Fibroblast of pulmonary artery (primary cell): ENCODE results near the gene SKI.

Experiments used
- DNase-seq: peaks from one replicate; pipeline ENCODE4 v3.0.0-alpha.2; 2010; ENCODE audit warnings: low read depth
- H3K4me3 ChIP-seq: replicated peaks from 2 replicates; pipeline ENCODE4 v1.5.1; 2011; ENCODE audit warnings: low read depth, mild to moderate bottlenecking, control low read depth, low read length, moderate library complexity
- TF ChIP-seq, protein P1 (sequence below): IDR thresholded peaks from 2 replicates; pipeline ENCODE4 v1.5.1; 2011; ENCODE audit warnings: mild to moderate bottlenecking, control low read depth, low read length, inconsistent platforms; ENCODE audit errors: missing control alignments

Gene SKI

GRCh38 chr1:2273401-2274090, 45.4 kb downstream of the SKI start:
- no peak overlapping the region for H3K4me3 ChIP-seq
- TF ChIP-seq, protein P1, sequence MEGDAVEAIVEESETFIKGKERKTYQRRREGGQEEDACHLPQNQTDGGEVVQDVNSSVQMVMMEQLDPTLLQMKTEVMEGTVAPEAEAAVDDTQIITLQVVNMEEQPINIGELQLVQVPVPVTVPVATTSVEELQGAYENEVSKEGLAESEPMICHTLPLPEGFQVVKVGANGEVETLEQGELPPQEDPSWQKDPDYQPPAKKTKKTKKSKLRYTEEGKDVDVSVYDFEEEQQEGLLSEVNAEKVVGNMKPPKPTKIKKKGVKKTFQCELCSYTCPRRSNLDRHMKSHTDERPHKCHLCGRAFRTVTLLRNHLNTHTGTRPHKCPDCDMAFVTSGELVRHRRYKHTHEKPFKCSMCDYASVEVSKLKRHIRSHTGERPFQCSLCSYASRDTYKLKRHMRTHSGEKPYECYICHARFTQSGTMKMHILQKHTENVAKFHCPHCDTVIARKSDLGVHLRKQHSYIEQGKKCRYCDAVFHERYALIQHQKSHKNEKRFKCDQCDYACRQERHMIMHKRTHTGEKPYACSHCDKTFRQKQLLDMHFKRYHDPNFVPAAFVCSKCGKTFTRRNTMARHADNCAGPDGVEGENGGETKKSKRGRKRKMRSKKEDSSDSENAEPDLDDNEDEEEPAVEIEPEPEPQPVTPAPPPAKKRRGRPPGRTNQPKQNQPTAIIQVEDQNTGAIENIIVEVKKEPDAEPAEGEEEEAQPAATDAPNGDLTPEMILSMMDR: no peak
- no peak for DNase-seq

DNA sequence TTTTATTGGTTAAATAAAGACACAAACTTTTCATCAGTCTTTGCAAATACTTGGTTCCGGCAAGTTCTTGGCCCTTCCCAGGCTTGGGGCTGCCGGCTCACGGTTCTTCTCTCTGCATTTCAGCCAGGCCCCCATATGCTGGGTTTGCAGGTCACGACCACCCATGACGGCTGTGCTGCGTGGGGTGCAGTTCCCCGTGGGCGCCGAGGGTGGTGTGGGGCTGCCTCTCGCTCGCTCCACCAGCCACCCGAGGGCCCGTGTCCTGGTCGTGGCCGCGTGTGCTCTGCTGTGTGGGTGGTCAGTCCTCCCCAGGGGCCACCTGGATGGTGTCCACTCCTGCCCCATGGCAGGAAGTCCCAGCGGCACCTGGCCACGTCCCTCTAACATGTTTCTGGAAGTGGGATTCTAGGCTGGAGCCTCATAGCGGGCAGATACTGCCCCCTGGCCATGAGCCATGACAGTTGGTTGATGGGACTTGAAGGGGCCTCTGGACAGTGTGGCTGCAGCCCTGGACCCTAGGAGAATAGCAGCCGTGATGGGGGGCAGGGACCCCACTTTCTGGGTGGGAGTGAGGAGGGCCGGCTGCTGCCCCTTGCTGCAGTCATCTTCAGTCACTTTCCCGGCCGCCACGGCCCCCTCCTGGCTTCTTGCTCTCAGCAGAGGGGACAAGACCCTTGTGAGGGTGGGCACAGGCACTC, 46.3 kb downstream of the SKI start:
- H3K4me3 ChIP-seq: no peak overlapping the region
- TF ChIP-seq, protein P1: no peak
- no peak for DNase-seq

DNA sequence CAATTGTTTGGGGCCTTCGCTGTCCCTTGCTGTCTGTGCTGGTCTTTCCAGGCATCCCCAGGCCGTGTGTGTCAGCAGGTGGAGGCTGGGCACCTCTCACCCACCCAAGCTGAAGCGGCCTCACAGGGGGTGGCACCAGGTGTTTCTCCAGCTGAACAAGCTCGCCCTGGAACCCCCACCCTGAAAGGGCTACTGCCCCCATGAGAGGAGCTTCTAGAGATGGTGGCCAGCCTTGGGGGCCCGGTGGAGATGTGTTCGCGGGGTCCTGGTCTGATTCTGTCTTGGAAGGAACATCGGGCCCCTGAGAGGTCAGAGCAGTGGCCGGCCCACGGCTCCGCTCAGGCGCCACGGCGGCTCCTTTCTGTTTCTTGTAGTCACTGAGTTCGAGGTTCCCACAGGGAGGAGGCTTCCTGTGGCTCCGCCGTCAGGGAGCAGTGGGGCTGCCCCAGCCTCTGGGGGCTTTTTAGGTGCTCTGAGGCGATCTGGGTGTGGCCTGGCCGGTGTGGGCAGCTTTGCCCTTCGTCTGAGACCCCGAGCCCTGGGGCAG, 46.9 kb downstream of the SKI start:
- no peak overlapping the region for H3K4me3 ChIP-seq
- no peak for DNase-seq
- TF ChIP-seq, protein P1: no peak

DNA sequence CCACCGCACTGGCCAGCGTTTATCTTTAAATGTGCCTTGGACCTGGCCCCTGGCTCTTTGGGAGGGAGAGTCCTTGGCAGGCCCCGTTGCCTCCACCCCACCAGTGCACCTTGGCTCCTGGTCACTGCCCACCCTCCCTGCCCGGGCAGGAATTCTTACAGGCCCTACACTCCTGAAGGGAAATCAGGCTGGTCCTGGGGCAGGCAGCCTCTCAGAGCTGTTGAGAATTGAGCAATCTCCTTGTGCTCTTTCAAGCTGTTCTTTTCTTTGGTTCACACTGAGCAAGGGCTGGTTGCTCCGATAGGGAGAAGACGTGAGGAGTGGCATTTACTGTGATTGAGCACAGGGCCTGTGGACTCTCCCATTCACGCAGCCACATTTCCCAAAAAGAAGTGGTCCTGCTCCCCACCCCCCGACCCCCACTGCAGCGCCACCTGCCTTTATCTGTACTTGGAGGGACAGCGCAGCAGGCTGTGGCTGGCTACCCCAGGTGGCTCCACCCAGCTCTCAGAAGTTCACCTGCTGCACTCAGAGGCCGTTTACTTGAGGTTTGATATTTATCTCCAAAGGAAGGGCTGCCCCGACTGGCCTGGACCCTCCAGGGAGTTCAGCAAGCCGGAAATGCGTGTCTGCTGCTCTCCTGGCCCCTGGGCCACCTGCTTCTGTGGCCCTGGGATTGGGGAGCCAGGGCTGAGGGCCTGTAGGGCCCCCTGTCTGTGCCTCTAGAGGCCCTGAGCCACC, 47.8 kb downstream of the SKI start:
- H3K4me3 ChIP-seq: no peak overlapping the region
- TF ChIP-seq, protein P1: no peak
- peak; percentile 71 for DNase-seq

GRCh38 chr1:2276803-2277580, 48.9 kb downstream of the SKI start:
- TF ChIP-seq, protein P1: no peak
- no peak overlapping the region for H3K4me3 ChIP-seq
- peak; percentile 64 for DNase-seq

- DNase-seq: no peak
- no peak overlapping the region for H3K4me3 ChIP-seq
- TF ChIP-seq, protein P1: no peak
These were observed 49.8 kb downstream of the SKI start for GRCh38 chr1:2277741-2278488.
